Esophagus muscularis mucosa (tissue), 4 donors: Measurements from ENCODE around the gene RTN4.

ENCODE experiments used
- CTCF ChIP-seq, 3 experiments: fragments of 200-600 bp in 2 of 3; fragments of 450-650 bp in 1 of 3; sonication (generic) in 2 of 3; IDR thresholded peaks; one replicate each; pipeline ENCODE4 v1.5.1; 2017 to 2019; ENCODE audit warnings: antibody characterized with exemption in 3 of 3, mild to moderate bottlenecking in 2 of 3, moderate library complexity in 1 of 3
- EP300 ChIP-seq: sonication (generic); formaldehyde crosslinking; IDR thresholded peaks from one replicate; pipeline ENCODE4 v1.6.1; 2017; ENCODE audit warnings: antibody characterized with exemption
- POLR2A ChIP-seq: fragments of 450-650 bp; IDR thresholded peaks from one replicate; pipeline ENCODE4 v1.6.1; 2017; ENCODE audit warnings: antibody characterized with exemption, moderate library complexity, mild to moderate bottlenecking, low read depth

- TF ChIP-seq CTCF (IDR thresholded peaks at IDR 0.05) (no peak), POLR2A (no peak), EP300 (no peak)
Measured at GRCh38 chr2:55048508-55049042, 1.7 kb downstream of the RTN4 start.
